ENCODE results near the gene DRC7. TPM values are rescaled to one million over a fixed set of nuclear protein-coding genes. Genes with fewer than 3 reads are reported as not detected.

DRC7 gene
- total and polyA plus RNA-seq, 2 experiments from 2014 or later = not detected

DNA sequence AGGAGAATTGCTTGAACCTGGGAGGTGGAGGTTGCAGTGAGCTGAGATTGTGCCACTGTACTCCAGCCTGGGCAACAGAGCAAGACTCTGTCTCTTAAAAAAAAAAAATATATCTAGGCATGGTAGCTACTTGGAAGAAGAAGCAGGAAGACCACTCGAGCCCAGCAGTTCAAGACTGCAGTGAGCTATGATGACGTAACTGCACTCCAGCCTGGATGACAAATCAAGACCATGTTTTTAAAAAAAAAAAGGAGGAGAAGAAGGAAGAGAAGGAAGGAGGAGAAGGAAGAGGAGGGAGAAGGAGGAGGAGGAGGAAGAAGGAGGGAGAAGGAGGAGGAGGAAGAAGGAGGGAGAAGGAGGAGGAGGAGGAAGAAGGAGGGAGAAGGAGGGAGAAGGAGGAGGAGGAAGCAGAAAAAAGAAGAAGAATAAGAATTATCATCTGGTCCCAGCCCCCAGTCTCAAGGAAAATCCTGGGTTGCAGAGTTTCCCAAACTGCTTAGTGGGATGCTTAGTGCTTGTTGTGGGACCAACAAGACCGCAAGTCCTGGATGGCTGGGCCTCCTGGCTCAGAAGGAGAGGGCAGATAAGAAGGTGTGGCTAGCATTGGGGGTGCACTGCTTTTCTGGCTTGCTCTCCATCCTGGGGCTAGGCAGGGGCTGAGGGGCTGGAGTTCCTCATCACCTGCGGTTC is 3.7 kb upstream of the DRC7 start:
- no peaks in the 10 kb centered on the region for H3K79me2 ChIP-seq (ENCODE audit: insufficient read depth)
- no peaks in the 10 kb centered on the region for H3K9me3 ChIP-seq (ENCODE audit: low read depth)
- WGBS, 2 experiments (ENCODE audit: low coverage in 1 of 2, low lambda C conversion rate in 2 of 2, missing lambda C conversion rate in 2 of 2) = 61 to 62% methylated on average over 4 of the region's 4 CpGs
- peak; percentile 26 for DNase-seq
- H3K36me3 ChIP-seq (ENCODE audit: low read depth) = no peaks in the 10 kb centered on the region
- H4K20me1 ChIP-seq (ENCODE audit: insufficient read depth) = no peaks in the 10 kb centered on the region
- no peak overlapping the region for H3K4me2 ChIP-seq (ENCODE audit: unreplicated experiment)
- no peaks in the 10 kb centered on the region for H3K9me2 ChIP-seq (ENCODE audit: insufficient read depth)
- no peaks in the 10 kb centered on the region for H3F3A ChIP-seq (ENCODE audit: insufficient read depth)
- H3K9ac ChIP-seq = no peak overlapping the region
- TF ChIP-seq EZH2 (IDR thresholded peaks at IDR 0.05; ENCODE audit: insufficient read depth, poor library complexity, severe bottlenecking) (no peak), EZH2phosphoT487 (IDR thresholded peaks at IDR 0.05; ENCODE audit: insufficient read depth, low read depth) (no peak)
- no peak overlapping the region for H3K4me3 ChIP-seq
- H3K4me1 ChIP-seq (ENCODE audit: insufficient read depth) = no peaks in the 10 kb centered on the region
- H3K27me3 ChIP-seq (replicated peaks; ENCODE audit: insufficient read depth) = no peaks in the 10 kb centered on the region; the same call in 1 of the 2 replicates
- no peak overlapping the region for H2AFZ ChIP-seq
- in situ Hi-C loops (cut with MboI) = no loop called here
- H3K27ac ChIP-seq = no peak overlapping the region

- H3K4me2 ChIP-seq (ENCODE audit: unreplicated experiment) = no peak overlapping the region
- H3K27ac ChIP-seq = no peak overlapping the region
- no peak for DNase-seq
- no peak overlapping the region for H2AFZ ChIP-seq
- WGBS, 2 experiments (ENCODE audit: low coverage in 1 of 2, low lambda C conversion rate in 2 of 2, missing lambda C conversion rate in 2 of 2) = 13 to 26% methylated on average over 2 of the region's 2 CpGs
- no peaks in the 10 kb centered on the region for H4K20me1 ChIP-seq (ENCODE audit: insufficient read depth)
- H3F3A ChIP-seq (ENCODE audit: insufficient read depth) = no peaks in the 10 kb centered on the region
- in situ Hi-C loops (cut with MboI) = no loop called here
- H3K9me3 ChIP-seq (ENCODE audit: low read depth) = no peaks in the 10 kb centered on the region
- H3K9me2 ChIP-seq (ENCODE audit: insufficient read depth) = no peaks in the 10 kb centered on the region
- H3K9ac ChIP-seq = no peak overlapping the region
- no peaks in the 10 kb centered on the region for H3K79me2 ChIP-seq (ENCODE audit: insufficient read depth)
- H3K36me3 ChIP-seq (ENCODE audit: low read depth) = no peaks in the 10 kb centered on the region
- TF ChIP-seq EZH2 (IDR thresholded peaks at IDR 0.05; ENCODE audit: insufficient read depth, poor library complexity, severe bottlenecking) (no peak), EZH2phosphoT487 (IDR thresholded peaks at IDR 0.05; ENCODE audit: insufficient read depth, low read depth) (no peak)
- no peak overlapping the region for H3K4me3 ChIP-seq
- H3K4me1 ChIP-seq (ENCODE audit: insufficient read depth) = no peaks in the 10 kb centered on the region
- no peaks in the 10 kb centered on the region; the same call in 1 of the 2 replicates for H3K27me3 ChIP-seq (replicated peaks; ENCODE audit: insufficient read depth)
Measured at GRCh38 chr16:57692636-57693035, 2.0 kb upstream of the DRC7 start.

DNA sequence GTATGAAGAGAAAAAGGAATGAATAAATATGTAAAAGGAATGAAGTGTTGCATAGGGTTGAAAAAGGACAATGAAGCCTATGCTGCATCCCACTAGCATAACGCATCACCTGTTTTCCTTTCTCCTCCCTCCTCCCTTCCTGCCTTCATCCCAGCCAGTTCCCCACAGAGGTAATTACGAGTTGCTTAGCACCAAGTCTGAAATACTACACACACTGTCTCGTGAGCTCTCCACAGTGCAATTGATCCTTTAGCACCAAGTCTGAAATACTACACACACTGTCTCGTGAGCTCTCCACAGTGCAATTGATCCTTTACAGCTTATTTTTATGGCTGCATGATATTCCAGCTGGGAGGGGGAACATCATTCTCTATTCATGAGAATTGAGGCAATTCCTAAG is 1.1 kb upstream of the DRC7 start:
- Histone ChIP-seq H3K9ac (no peak overlapping the region), H3K4me2 (ENCODE audit: unreplicated experiment) (no peak overlapping the region), H3K27ac (no peak overlapping the region), H3K4me1 (ENCODE audit: insufficient read depth) (no peaks in the 10 kb centered on the region), H3K79me2 (ENCODE audit: insufficient read depth) (no peaks in the 10 kb centered on the region), H3K27me3 (replicated peaks; ENCODE audit: insufficient read depth) (no peaks in the 10 kb centered on the region; the same call in 1 of the 2 replicates), H3K36me3 (ENCODE audit: low read depth) (no peaks in the 10 kb centered on the region), H3K9me2 (ENCODE audit: insufficient read depth) (no peaks in the 10 kb centered on the region), H3F3A (ENCODE audit: insufficient read depth) (no peaks in the 10 kb centered on the region), H3K9me3 (ENCODE audit: low read depth) (no peaks in the 10 kb centered on the region), H4K20me1 (ENCODE audit: insufficient read depth) (no peaks in the 10 kb centered on the region), H3K4me3 (no peak overlapping the region), H2AFZ (no peak overlapping the region)
- TF ChIP-seq EZH2phosphoT487 (IDR thresholded peaks at IDR 0.05; ENCODE audit: insufficient read depth, low read depth) (no peak), EZH2 (IDR thresholded peaks at IDR 0.05; ENCODE audit: insufficient read depth, poor library complexity, severe bottlenecking) (no peak)
- WGBS, 2 experiments (ENCODE audit: low coverage in 1 of 2, low lambda C conversion rate in 2 of 2, missing lambda C conversion rate in 2 of 2) = 45 to 46% methylated on average over 4 of the region's 4 CpGs
- no peak for DNase-seq
- in situ Hi-C loops (cut with MboI) = no loop called here

GRCh38 chr16:57694231-57694724 is 328 bp upstream of the DRC7 start:
- Histone ChIP-seq H2AFZ (no peak overlapping the region), H3K27ac (no peak overlapping the region), H3K27me3 (replicated peaks; ENCODE audit: insufficient read depth) (no peaks in the 10 kb centered on the region; the same call in 1 of the 2 replicates), H3K9me3 (ENCODE audit: low read depth) (no peaks in the 10 kb centered on the region), H3K9me2 (ENCODE audit: insufficient read depth) (no peaks in the 10 kb centered on the region), H3K4me2 (ENCODE audit: unreplicated experiment) (no peak overlapping the region), H3K4me3 (no peak overlapping the region), H3K36me3 (ENCODE audit: low read depth) (no peaks in the 10 kb centered on the region), H3K79me2 (ENCODE audit: insufficient read depth) (no peaks in the 10 kb centered on the region), H3F3A (ENCODE audit: insufficient read depth) (no peaks in the 10 kb centered on the region), H4K20me1 (ENCODE audit: insufficient read depth) (no peaks in the 10 kb centered on the region), H3K9ac (no peak overlapping the region), H3K4me1 (ENCODE audit: insufficient read depth) (no peaks in the 10 kb centered on the region)
- in situ Hi-C loops (cut with MboI) = no loop called here
- no peak for DNase-seq
- TF ChIP-seq EZH2phosphoT487 (IDR thresholded peaks at IDR 0.05; ENCODE audit: insufficient read depth, low read depth) (no peak), EZH2 (IDR thresholded peaks at IDR 0.05; ENCODE audit: insufficient read depth, poor library complexity, severe bottlenecking) (no peak)
- 68% methylated on average over 10 of the region's 10 CpGs for WGBS, 2 experiments (ENCODE audit: low coverage in 1 of 2, low lambda C conversion rate in 2 of 2, missing lambda C conversion rate in 2 of 2)

Measured in GM23248 (cell line).